Hypothalamus (tissue), 51 donors: Measurements from ENCODE around the gene GRIK5.

ENCODE experiments used
- DNase-seq, 51 donors: peaks; one replicate each; lab custom pipeline; 2025; lab: John Stamatoyannopoulos, UW

The GRIK5 gene

GRCh38 chr19:41993612-41994483 lies 76.2 kb downstream of the GRIK5 start, which contains the start of gene ATP1A3:
TSS of gene ATP1A3 (minus strand) at chr19:41994230. CDS start at chr19:41994076, 154 bp downstream.
- DNase-seq: peak in 41 of 51 donors; percentile 5 to 77 (median 47)

DNA sequence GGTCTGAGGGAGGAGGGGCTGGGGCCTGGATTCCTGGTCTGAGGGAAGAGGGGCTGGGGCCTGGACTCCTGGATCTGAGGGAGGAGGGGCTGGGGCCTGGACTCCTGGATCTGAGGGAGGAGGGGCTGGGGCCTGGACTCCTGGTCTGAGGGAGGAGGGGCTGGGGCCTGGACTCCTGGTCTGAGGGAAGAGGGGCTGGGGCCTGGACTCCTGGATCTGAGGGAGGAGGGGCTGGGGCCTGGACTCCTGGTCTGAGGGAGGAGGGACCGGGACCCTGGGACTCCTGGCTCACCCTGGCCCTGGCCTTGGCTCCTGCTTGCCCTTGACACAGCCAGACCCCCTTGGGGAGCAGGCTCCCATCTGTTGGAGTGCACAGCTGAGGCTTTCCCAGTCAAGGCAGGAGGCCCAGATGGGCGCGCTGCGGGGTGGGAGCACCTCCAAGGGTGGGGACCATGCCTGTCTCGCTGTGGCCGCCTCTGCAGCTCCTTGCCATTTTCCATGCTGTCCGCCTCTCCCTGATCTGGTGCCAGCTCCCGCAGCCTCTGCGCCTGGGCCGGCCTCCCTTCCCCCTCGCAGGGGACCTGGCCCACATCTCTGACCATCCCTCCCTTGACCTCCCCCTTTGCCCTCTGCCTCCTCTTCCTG lies 78.0 kb downstream of the GRIK5 start:
- peak in 1 of 51 donors; percentile 5 for DNase-seq

DNA sequence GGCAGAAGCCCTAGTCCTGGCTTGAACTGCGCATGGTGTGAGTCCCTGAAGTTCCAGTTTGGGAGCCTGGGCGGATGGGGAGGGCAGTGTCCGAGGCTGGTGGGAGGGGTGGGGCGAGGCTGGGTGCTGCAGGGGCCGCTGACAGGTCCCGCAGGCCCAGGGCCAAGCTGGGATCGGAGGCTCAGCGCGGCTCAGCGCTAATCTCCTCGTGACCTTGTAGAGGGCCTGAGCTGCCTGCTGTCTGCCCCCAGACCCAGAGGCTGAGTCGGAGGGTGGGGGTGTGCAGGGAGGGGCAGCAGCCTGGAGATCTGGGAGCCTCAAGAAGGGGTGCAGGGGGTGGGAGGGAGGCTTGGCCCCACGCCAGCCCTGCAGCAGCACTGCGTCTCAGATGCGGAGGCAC lies 79.0 kb downstream of the GRIK5 start:
- no peak for DNase-seq

- no peak for DNase-seq
Measured at GRCh38 chr19:41990615-41991014, 79.4 kb downstream of the GRIK5 start.

DNA sequence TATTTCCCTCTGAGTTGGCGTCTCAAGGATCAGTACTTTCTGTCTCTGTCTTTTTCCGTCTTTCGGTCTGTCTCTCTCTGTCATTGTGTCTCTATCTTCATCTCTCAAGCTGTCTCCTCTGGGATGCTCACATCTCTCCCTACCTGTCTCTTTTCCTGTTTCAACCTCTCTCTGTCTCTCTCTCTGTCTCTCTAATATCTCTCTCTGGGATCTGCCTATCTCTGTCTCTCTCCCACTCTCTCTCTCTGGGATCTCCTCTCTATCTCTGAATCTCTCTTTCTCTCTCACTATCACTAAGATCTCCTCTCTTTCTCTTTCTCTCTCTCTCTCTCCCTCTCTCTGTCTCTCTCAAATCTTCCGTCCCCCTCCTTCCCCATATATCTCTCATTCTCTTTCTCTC lies 80.0 kb downstream of the GRIK5 start:
- DNase-seq: no peak

DNA sequence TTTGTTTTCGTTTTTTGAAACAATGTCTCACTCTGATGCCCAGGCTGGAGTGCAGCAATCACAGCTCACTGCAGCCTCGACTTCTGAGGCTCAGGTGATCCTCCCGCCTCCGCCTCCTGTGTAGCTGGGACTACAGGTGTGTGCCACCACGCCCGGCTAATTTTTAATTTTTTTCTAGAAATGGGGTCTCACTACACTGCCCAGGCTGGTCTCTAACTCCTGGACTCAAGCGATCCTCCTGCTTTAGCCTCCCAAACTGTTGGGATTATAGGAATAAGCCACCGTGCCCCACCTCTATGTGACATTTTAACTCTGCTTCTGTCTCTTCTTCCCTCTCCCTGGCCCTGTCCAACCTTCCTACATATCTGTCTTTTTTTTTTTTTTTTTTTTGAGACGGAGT lies 81.1 kb downstream of the GRIK5 start:
- DNase-seq: no peak

DNA sequence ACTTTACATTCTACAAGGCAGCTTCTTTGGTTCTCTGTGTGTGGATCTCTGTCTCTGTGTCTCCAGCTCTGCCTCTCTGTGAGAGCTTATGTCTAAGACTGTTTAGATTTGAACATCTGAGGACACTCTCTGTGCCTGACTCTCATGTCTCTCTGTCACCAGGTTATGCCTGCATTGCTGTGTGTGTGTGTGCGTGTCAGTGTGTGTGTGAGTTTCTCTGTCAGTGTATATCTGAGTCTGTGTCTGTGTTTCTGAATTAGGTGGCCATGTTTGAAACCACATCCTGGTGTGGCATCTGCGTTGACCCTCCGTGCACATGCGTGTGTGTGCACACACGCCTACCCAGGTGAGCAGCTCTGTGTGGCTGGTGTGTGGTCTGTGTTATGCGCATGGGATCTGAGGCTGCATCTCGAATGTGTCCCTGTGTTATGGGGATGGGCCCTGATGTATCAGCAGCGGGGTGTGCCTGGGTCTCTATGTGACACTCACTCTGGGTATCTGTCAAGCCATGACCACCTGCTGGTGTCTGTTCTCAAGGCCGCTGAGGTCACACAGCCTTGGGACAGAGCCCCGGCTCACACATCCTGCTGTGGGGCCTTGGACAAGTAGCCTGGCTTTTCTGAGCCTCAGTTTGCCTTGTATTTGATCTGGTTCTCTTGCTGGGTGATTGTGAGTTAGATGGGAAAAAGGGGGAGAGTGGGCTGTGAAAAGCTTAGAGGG lies 82.7 kb downstream of the GRIK5 start:
- DNase-seq: no peak

GRCh38 chr19:41984961-41985360 lies 85.0 kb downstream of the GRIK5 start:
- DNase-seq: no peak

- no peak for DNase-seq
Measured at GRCh38 chr19:41981724-41982123, 88.3 kb downstream of the GRIK5 start.

DNA sequence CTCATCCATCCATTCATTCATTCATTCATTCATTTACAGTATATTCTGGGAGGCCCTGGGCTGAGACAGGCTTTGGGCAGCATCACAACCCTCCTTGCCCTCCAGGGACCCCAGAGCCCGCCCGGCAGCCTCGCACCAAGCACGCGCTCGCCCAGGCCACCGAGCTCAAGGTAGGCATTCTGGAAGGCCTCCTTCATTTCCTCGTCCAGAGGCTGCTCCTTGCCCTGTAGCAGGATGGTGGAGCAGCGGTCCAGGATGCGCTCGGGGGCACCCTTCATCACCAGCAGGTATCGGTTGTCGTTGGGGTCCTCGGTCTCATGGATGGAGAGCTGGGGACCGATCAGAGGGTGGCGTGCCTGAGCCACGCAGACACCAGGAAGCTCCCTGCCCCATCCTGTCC lies 91.5 kb downstream of the GRIK5 start:
- no peak for DNase-seq

GRCh38 chr19:41977916-41978315 lies 92.1 kb downstream of the GRIK5 start:
- no peak for DNase-seq

GRCh38 chr19:41974652-41975051 lies 95.4 kb downstream of the GRIK5 start:
- DNase-seq: no peak

GRCh38 chr19:41971363-41971762 lies 98.6 kb downstream of the GRIK5 start:
- DNase-seq: no peak

DNA sequence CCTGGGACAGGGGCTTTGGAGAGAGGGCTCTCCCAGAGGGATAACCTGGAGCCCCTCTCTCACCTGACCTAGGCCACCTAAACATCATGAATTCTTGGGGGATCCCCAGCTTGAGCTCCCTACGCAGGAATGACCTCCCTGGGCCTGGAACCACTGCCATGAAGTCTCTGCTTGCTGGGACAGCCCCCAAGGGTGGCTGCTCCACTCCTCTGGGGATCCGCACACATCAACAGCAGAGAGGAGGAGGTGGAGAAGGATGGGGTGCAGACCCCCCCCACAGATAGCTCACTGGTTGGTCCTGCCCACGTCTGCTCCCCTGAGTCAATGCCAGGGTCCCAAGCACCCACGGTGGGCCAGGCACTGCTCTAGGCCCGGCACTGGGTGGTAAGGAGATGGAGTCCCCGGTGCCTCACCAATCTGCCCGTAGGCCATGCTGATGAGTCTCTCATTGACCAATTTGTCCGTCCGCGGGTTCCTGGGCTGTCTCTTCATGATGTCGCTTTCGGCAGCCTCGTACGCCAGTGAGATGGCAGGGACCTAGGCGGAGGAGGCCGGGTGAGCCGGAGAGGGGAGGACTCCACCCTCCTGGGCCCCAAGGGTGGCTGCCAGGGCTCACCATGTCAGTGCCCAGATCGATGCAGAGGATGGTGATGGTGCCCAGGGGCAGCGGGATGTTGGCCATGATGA lies 100.1 kb downstream of the GRIK5 start:
- DNase-seq: no peak

DNA sequence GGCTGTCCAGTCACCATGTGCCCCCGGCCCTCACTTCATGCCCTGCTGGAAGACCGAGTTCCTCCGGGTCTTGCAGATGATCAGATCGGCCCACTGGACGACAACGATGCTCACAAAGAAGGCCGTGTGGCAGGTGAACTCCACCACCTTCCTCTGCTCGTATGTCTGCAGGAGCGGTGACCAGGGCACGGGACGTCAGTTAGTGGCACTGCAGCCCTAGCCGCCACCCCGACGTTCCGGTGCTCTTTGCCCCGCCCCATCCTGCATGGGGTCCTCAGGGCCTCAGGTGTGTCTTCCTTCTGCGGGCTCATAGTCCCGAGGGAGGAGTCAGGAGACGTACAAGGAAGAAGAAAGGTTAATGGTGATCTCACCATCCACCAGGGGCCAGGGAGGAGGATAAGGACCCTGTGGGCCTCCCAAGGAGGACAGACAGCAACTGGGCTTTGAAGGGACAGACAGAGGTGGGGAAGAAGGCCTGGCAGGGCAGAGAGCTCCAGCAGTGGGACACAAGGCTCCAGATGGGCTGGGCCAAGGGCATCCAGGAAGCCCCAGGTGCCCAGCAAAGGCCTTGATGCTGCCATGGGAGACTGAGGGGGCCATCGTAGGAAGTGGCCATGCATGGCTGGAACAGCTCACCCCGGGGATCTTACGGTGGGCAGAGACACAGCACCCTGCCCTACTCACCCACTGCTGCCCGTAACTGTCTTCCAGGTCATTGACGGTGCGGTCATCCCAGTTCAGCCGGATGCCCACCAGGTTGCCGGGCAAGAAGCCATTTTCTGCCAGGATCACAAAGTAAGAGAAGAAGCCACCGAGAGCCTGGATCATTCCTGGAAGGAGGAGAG lies 101.0 kb downstream of the GRIK5 start:
- DNase-seq: no peak

GRCh38 chr19:41967054-41967783 lies 102.8 kb downstream of the GRIK5 start:
- DNase-seq: no peak

DNA sequence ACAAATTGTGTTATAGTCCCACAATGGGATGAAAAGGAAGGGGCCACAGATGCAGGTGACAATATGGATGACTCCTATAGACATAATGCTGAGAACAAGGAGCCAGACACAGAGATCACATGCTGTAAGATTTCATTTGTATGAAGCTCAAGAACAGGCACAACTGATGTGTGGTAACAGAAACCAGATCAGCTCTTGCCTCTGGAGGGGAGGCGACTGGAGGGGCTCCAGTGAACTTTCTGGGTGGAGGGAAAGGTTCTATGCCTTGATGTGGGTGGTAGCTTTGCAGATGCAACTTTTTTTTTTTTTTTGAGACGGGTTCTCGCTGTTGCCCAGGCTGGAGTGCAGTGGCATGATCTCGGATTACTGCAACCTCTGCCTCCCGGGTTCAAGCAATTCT lies 104.9 kb downstream of the GRIK5 start:
- no peak for DNase-seq

DNA sequence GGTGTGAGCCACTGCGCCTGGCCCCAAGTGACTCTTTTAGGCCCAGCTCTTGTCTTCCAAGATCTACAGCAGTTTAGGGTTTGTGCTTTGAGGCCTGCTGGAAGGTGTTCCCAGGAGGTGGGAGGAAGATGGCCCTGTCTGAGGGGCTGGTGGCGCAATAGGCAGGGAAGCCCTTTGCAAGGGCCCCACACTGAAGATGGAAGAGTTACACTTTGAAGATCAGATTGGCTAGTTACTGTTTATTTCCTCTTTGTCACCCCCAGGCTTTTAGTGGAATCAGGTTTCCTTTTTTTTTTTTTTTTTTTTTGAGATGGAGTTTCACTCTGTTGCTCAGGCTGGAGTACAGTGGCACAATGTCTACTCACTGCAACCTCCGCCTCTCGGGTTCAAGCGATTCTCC lies 109.0 kb downstream of the GRIK5 start:
- no peak for DNase-seq
